ENCODE data around the gene CAMTA1. TPM values are rescaled to one million over a fixed set of nuclear protein-coding genes. Genes with fewer than 3 reads are reported as not detected.

Gene CAMTA1
- polyA plus RNA-seq, 1 donor (not counting 4 experiments of a cell fraction or from before 2014, with no cell fraction given), result 51.4 TPM

DNA sequence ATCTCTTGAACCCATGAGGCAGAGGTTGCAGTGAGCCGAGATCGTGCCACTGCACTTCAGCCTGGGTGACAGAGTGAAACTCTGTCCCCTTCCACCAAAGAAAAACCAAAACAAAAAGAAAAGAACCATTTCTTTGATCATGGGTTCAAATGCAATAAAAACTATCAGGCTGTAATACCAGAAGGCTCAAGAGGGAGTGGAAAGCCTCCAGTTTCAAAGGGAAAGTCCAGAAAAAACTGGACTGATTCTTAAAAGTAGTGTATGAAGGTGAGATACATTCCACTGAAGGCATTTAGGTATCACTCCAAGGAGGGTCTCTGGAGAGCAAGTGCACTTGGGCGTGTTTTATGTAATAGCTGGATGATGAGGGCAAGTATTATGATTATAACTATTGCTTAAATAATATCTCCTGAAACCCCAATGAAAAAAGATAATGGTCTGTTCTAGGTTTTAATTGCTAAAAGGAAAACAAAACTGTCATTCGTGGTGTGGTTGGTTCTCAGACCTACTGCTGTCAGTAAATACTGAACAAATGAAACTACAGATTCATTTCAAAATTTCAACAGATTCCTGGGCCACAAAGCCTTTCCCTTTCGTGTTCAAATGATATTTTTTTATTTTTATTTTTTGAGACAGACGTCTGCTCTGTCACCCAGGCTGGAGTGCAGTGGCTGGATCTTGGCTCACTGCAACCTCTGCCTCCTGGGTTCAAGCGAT lies 6.0 kb upstream of the CAMTA1 start:
- Histone ChIP-seq H3K4me2 (ENCODE audit: control insufficient read depth, extremely low read depth, insufficient read depth, low read depth, low read length) (no peak overlapping the region), H3K9me3 (ENCODE audit: control insufficient read depth, low read depth, low read length) (no peaks in the 10 kb centered on the region), H3K9me1 (ENCODE audit: control insufficient read depth, extremely low read depth, insufficient read depth, low read length) (no peaks in the 10 kb centered on the region), H3K36me3 (ENCODE audit: control insufficient read depth in 2 of 2, extremely low read depth in 1 of 2, insufficient read depth in 2 of 2, low read length in 2 of 2) (no peaks in the 10 kb centered on the region), H2AFZ (ENCODE audit: control insufficient read depth, low read length) (no peak overlapping the region), H3K27me3 (ENCODE audit: control insufficient read depth, extremely low read depth, insufficient read depth, low read length) (no peaks in the 10 kb centered on the region), H3K79me2 (ENCODE audit: control insufficient read depth, insufficient read depth, low read length) (no peaks in the 10 kb centered on the region), H3K9ac (ENCODE audit: control insufficient read depth, extremely low read depth, insufficient read depth, low read length) (no peak overlapping the region), H3K4me3 (ENCODE audit: control insufficient read depth in 2 of 3, extremely low read depth in 1 of 3, insufficient read depth in 2 of 3, low read depth in 1 of 3, low read length in 3 of 3) (no peak overlapping the region), H3K27ac (ENCODE audit: control insufficient read depth, insufficient read depth, low read length) (no peak overlapping the region), H3K4me1 (ENCODE audit: control insufficient read depth, extremely low read depth, insufficient read depth, low read length) (peaks cover 7% of the 10 kb centered on the region), H4K20me1 (ENCODE audit: control insufficient read depth, extremely low read depth, insufficient read depth, low read length) (no peaks in the 10 kb centered on the region)
- no peak for TF ChIP-seq EZH2 (IDR thresholded peaks at IDR 0.05; ENCODE audit: low read length)
- TF ChIP-seq, protein P1, sequence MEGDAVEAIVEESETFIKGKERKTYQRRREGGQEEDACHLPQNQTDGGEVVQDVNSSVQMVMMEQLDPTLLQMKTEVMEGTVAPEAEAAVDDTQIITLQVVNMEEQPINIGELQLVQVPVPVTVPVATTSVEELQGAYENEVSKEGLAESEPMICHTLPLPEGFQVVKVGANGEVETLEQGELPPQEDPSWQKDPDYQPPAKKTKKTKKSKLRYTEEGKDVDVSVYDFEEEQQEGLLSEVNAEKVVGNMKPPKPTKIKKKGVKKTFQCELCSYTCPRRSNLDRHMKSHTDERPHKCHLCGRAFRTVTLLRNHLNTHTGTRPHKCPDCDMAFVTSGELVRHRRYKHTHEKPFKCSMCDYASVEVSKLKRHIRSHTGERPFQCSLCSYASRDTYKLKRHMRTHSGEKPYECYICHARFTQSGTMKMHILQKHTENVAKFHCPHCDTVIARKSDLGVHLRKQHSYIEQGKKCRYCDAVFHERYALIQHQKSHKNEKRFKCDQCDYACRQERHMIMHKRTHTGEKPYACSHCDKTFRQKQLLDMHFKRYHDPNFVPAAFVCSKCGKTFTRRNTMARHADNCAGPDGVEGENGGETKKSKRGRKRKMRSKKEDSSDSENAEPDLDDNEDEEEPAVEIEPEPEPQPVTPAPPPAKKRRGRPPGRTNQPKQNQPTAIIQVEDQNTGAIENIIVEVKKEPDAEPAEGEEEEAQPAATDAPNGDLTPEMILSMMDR (optimal IDR thresholded peaks at IDR 0.05 in 1 of 3, IDR thresholded peaks at IDR 0.05 in 1 of 3, conservative IDR thresholded peaks at IDR 0.05 in 1 of 3; ENCODE audit: extremely low read depth in 1 of 3, insufficient read depth in 2 of 3, low read length in 3 of 3), result no peak
- FAIRE-seq, result no peak
- dilution Hi-C loops (cut with MboI; ENCODE audit: extremely low pct_ligation_motif_present, low sequenced_read_pairs), result no loop called here
- DNase-seq (ENCODE audit: low read depth, low spot score), result no peak

DNA sequence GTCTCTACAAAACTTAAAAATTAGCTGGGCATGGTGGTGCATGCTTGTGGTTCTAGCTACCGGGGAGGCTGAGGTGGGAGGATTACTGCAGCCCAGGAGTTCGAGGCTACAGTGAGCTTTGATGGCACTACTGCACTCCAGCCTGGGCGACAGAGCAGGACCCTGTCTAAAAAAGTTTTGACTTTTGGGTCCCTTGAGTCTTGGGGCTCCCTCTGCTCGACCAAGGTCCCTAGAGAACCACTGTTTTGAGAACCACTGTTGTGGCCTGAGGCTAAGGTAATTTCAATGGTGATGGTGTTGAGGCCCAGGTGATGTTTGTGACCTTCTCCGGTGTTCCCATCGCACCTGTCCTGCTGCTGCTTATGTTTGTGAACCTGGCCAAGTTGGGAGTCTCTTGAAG lies 3.1 kb upstream of the CAMTA1 start:
- FAIRE-seq, result no peak
- H3K9me1 ChIP-seq (ENCODE audit: control insufficient read depth, extremely low read depth, insufficient read depth, low read length), result no peaks in the 10 kb centered on the region
- peaks cover 15% of the 10 kb centered on the region for H3K4me1 ChIP-seq (ENCODE audit: control insufficient read depth, extremely low read depth, insufficient read depth, low read length)
- no peak overlapping the region for H3K4me2 ChIP-seq (ENCODE audit: control insufficient read depth, extremely low read depth, insufficient read depth, low read depth, low read length)
- H3K27ac ChIP-seq (ENCODE audit: control insufficient read depth, insufficient read depth, low read length), result no peak overlapping the region
- H3K9ac ChIP-seq (ENCODE audit: control insufficient read depth, extremely low read depth, insufficient read depth, low read length), result no peak overlapping the region
- no peaks in the 10 kb centered on the region for H3K27me3 ChIP-seq (ENCODE audit: control insufficient read depth, extremely low read depth, insufficient read depth, low read length)
- H3K79me2 ChIP-seq (ENCODE audit: control insufficient read depth, insufficient read depth, low read length), result peaks cover 13% of the 10 kb centered on the region
- no peaks in the 10 kb centered on the region for H4K20me1 ChIP-seq (ENCODE audit: control insufficient read depth, extremely low read depth, insufficient read depth, low read length)
- H2AFZ ChIP-seq (ENCODE audit: control insufficient read depth, low read length), result no peak overlapping the region
- dilution Hi-C loops (cut with MboI; ENCODE audit: extremely low pct_ligation_motif_present, low sequenced_read_pairs), result no loop called here
- no peaks in the 10 kb centered on the region for H3K9me3 ChIP-seq (ENCODE audit: control insufficient read depth, low read depth, low read length)
- H3K36me3 ChIP-seq (ENCODE audit: control insufficient read depth in 2 of 2, extremely low read depth in 1 of 2, insufficient read depth in 2 of 2, low read length in 2 of 2), result no peaks in the 10 kb centered on the region
- TF ChIP-seq, protein P1 (optimal IDR thresholded peaks at IDR 0.05 in 1 of 3, IDR thresholded peaks at IDR 0.05 in 1 of 3, conservative IDR thresholded peaks at IDR 0.05 in 1 of 3; ENCODE audit: extremely low read depth in 1 of 3, insufficient read depth in 2 of 3, low read length in 3 of 3), result no peak
- no peak for TF ChIP-seq EZH2 (IDR thresholded peaks at IDR 0.05; ENCODE audit: low read length)
- no peak overlapping the region for H3K4me3 ChIP-seq (ENCODE audit: control insufficient read depth in 2 of 3, extremely low read depth in 1 of 3, insufficient read depth in 2 of 3, low read depth in 1 of 3, low read length in 3 of 3)
- DNase-seq (ENCODE audit: low read depth, low spot score), result no peak

Data from keratinocyte (primary cell).